ENCODE data around the gene ACADS. TPM values are rescaled to one million over a fixed set of nuclear protein-coding genes. Genes with fewer than 3 reads are reported as not detected.

ACADS gene
- total RNA-seq, 1 donor from 2014 or later, result 7.2 TPM

DNA sequence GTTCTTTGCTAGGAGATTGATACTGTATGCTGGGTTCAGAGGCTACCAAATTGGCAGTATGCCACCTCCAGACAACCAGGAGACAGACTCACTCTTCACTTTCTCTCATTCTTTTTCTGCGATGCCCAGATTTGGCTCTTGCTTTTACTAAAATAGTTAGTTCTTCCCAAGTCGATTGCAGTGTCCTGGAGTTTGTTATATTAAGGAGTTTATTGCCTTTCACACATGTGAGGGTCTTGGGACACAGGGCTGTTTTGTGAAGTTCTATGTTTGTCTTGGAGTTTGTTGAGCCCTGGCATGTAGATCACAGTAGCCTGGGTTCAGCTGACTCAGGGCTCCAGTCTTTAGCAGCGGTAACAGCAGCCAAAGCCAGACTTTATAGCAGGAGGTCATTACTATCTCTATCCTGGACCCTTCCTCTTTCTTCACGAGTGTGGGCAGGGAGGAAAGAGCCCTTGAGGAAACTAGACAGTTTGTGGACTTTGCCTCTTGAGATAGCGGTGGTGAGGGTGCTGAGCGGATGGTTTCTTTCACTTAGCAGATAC is 37.0 kb upstream of the ACADS start:
- Mint-ChIP-seq H3K4me1 (ENCODE audit: low read depth) (peaks cover 51% of the 10 kb centered on the region), H3K27me3 (ENCODE audit: low read depth) (no peaks in the 10 kb centered on the region), H3K4me3 (ENCODE audit: unreplicated experiment) (peak overlapping the region; percentile 80), H3K27ac (ENCODE audit: unreplicated experiment) (peak overlapping the region; percentile 85), H3K9me3 (ENCODE audit: low read depth) (no peaks in the 10 kb centered on the region), H3K36me3 (ENCODE audit: low read depth) (peaks cover 1% of the 10 kb centered on the region)
- TF ChIP-seq, protein P1, sequence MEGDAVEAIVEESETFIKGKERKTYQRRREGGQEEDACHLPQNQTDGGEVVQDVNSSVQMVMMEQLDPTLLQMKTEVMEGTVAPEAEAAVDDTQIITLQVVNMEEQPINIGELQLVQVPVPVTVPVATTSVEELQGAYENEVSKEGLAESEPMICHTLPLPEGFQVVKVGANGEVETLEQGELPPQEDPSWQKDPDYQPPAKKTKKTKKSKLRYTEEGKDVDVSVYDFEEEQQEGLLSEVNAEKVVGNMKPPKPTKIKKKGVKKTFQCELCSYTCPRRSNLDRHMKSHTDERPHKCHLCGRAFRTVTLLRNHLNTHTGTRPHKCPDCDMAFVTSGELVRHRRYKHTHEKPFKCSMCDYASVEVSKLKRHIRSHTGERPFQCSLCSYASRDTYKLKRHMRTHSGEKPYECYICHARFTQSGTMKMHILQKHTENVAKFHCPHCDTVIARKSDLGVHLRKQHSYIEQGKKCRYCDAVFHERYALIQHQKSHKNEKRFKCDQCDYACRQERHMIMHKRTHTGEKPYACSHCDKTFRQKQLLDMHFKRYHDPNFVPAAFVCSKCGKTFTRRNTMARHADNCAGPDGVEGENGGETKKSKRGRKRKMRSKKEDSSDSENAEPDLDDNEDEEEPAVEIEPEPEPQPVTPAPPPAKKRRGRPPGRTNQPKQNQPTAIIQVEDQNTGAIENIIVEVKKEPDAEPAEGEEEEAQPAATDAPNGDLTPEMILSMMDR (IDR thresholded peaks at IDR 0.05), result no peak
- DNase-seq (ENCODE audit: low spot score), result no peak

DNA sequence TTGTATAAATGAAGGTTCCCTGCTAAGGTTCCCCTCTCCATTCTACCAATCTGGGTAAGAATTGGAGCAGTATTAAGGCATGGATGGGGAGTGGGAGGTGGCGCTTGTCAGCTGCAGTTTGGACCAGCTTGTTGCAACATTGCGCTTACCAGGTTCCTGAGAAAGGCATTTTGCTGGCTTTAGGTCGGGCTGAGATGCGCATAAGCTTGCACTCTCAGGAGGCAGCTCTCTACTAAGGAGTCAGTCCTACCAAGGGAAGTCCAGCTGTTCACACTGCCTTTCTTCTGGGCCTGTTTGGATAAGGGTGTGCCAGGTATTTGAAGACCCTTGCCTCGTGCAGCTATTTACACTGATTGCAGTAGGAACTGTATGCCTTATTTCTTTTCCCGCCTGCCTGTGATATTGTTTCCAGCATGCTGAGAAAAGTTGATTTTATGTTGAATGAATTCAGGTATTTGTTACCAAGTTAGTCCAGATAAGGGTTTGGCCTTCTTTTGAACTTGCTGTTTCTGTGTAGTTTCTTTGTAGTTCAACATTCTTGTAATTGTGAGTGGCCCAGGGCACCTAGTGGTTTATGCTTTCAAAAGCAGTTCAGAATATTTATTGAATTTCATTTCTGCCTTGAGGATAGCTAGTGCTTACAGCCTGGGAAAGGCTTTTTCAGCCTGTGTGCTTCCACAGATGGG is 36.1 kb upstream of the ACADS start:
- Mint-ChIP-seq H3K36me3 (ENCODE audit: low read depth) (peaks cover 4% of the 10 kb centered on the region), H3K9me3 (ENCODE audit: low read depth) (no peaks in the 10 kb centered on the region), H3K27ac (ENCODE audit: unreplicated experiment) (peak overlapping the region; percentile 85), H3K4me3 (ENCODE audit: unreplicated experiment) (peak overlapping the region; percentile 80), H3K27me3 (ENCODE audit: low read depth) (no peaks in the 10 kb centered on the region), H3K4me1 (ENCODE audit: low read depth) (peaks cover 51% of the 10 kb centered on the region)
- TF ChIP-seq, protein P1 (IDR thresholded peaks at IDR 0.05), result no peak
- DNase-seq (ENCODE audit: low spot score), result no peak

DNA sequence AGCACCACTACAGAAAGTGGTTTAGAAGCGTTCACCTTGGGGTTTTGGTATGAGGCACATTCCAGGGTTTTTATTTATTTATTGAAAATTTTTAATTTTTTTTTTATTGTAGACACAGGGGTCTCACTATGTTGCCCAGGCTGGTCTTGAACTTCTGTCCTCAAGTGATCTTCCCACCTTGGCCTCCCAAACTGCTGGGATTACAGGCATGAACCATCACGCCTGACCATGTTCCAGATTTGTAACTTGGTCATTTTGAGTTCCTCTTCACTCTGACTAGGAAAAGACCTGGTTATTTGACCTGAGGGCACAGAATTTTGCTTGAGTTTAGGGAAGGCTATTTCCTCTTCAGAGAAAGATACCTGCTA is 35.6 kb upstream of the ACADS start:
- H3K27me3 Mint-ChIP-seq (ENCODE audit: low read depth), result no peaks in the 10 kb centered on the region
- no peak overlapping the region for H3K27ac Mint-ChIP-seq (ENCODE audit: unreplicated experiment)
- H3K4me1 Mint-ChIP-seq (ENCODE audit: low read depth), result peaks cover 51% of the 10 kb centered on the region
- no peak for DNase-seq (ENCODE audit: low spot score)
- H3K9me3 Mint-ChIP-seq (ENCODE audit: low read depth), result no peaks in the 10 kb centered on the region
- TF ChIP-seq, protein P1 (IDR thresholded peaks at IDR 0.05), result no peak
- H3K4me3 Mint-ChIP-seq (ENCODE audit: unreplicated experiment), result no peak overlapping the region
- H3K36me3 Mint-ChIP-seq (ENCODE audit: low read depth), result peaks cover 9% of the 10 kb centered on the region

DNA sequence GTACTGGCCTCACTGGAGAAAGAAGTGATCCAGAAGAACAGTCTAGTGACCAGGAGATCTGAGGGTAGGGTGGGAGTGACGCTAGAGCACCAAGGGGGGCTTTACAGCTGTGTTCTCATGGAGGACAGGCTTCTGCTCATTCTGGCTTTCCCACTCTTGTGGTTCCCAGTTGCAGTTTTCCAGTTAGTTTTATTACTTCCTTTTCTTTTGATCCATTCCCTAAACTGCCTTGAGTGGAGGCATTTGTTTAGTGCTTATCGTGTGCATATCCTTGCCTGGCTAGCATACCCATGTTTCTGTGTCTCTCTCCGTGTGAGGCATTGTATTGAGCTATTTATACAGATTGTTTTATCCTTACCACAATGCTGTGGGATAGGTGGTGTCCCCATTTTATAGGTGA is 34.6 kb upstream of the ACADS start:
- H3K9me3 Mint-ChIP-seq (ENCODE audit: low read depth), result no peaks in the 10 kb centered on the region
- TF ChIP-seq, protein P1 (IDR thresholded peaks at IDR 0.05), result no peak
- H3K27ac Mint-ChIP-seq (ENCODE audit: unreplicated experiment), result no peak overlapping the region
- peaks cover 51% of the 10 kb centered on the region for H3K4me1 Mint-ChIP-seq (ENCODE audit: low read depth)
- no peak overlapping the region for H3K4me3 Mint-ChIP-seq (ENCODE audit: unreplicated experiment)
- H3K36me3 Mint-ChIP-seq (ENCODE audit: low read depth), result peaks cover 16% of the 10 kb centered on the region
- H3K27me3 Mint-ChIP-seq (ENCODE audit: low read depth), result no peaks in the 10 kb centered on the region
- no peak for DNase-seq (ENCODE audit: low spot score)

DNA sequence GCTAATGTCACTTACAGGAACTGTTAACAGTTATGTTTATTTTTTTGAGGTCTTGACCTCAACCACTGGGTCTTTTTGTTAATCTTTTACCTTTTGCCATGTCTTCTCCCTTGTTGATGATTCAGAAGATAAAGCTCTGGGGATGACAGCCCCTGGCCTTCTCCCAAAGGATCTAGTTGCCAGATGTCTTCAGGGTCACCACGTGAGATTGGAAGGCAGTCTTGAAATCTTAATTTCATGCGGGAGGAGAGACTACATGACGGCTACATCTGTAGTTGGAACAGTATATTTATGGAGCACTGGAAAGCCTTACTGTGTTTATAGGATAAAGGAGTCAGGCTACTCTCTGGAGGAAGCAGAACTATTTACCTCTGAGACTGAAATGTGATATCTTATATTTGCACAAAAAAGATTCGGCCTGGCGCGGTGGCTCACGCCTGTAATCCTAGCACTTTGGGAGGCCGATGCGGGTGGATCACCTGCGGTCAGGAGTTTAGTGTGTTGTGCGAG is 33.0 kb upstream of the ACADS start:
- Mint-ChIP-seq H3K4me3 (ENCODE audit: unreplicated experiment) (no peak overlapping the region), H3K27ac (ENCODE audit: unreplicated experiment) (peak overlapping the region; percentile 79), H3K4me1 (ENCODE audit: low read depth) (peaks cover 51% of the 10 kb centered on the region), H3K9me3 (ENCODE audit: low read depth) (no peaks in the 10 kb centered on the region), H3K36me3 (ENCODE audit: low read depth) (peaks cover 29% of the 10 kb centered on the region), H3K27me3 (ENCODE audit: low read depth) (no peaks in the 10 kb centered on the region)
- TF ChIP-seq, protein P1 (IDR thresholded peaks at IDR 0.05), result no peak
- no peak for DNase-seq (ENCODE audit: low spot score)
